Amniotic epithelial cell (primary cell): ENCODE data around the gene IL20RB.
"Not testable (repeated sequence)": the region's sequence is repeated elsewhere in the genome, so short reads cannot be mapped to it uniquely, and the experiment has no call there.

Source experiments
- DNase-seq: peaks from one replicate; pipeline ENCODE4 v3.0.0-alpha.2; 2010; ENCODE audit warnings: low read depth

Gene IL20RB

DNA sequence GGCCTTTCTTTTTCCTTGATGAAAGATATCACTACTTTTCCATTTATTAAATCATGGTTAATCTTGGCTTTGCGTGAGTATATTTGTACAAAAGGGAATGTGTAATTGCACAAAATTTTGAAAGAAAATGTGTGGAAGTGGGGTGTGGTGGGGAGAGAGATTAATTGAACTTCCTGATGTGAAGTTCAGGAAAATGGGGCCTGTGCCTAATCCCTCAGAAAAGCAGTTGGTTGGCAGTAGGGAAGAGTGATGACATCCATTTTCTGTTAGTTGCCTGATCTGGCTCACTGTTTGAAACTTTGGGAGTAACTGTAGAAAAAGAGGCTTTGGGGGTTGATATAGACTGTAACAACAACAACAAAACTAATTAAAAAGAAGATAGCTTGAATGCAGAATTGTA, 10.8 kb upstream of the IL20RB start:
- DNase-seq: no peak

DNA sequence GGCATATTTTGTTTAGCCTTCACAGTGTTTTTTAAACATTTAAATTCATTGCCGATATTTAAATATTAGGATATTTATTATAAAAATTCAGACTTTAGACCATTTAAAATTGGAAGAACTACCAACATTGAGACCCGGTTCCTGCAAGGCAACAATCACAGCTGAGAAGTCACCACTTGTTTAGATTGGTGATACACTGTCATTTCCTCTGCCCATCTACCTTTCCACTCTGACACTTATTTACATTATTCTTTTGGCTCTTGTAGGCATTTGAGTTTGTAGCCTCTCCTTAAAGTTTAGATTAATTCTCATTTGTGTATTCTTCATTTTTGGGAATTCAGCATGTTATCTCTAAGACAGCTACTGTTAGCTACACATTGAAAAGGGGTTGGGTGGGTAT, 10.3 kb upstream of the IL20RB start:
- DNase-seq: no peak

DNA sequence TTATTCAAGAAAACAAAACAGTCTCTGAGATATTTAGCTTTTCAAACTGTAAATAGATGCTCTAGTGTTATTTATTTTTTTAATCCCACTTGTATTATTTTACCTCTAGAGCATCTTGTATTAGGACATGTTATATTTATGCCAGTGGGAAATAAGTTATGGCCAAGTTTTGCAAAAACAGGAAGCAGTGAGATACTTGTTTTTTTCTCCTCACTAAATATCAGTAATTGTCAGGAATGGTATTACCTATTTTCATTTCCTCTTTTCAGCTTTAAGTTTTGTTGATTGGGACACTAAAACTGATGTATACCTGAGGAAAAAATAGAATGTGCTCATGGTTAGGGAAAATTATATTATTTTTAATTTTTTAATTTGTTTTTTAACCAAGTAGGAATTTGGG, 8.6 kb upstream of the IL20RB start:
- no peak for DNase-seq

DNA sequence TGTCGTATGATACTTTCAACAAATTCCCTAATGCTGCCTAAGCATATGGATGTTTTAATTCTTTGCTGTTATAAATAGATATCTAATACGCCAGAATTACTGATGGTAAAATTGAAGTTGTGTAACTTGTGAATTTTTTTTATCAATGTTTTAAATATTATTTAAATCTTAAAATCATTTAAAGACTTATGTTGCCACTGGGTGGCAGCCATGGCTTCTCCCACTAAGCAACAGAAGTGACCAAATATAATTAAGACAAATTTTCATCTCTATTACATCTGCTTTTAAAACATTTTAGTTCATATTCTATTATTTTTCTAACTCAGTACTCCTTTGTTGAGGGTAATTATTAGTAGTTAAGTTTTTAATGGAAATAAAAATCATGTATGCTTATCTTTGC, 8.1 kb upstream of the IL20RB start:
- DNase-seq: no peak

DNA sequence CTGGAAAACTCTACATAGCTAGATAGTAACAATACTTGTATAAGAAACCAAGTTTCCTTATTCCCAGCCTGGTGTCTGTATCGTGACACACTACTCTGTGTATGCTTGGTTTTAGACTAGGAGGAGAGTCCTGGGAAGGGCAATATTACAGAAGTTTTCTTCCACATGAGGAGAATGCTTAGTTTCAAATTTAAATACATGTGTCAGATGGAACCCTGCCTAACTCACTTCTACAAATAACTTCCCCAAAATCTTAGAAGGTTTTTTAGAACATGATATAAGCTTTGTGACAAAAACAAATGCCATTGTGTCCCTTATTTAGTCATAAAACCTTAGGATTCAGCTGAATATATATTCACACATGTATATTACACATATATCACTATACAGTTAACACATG, 7.2 kb upstream of the IL20RB start:
- no peak for DNase-seq

DNA sequence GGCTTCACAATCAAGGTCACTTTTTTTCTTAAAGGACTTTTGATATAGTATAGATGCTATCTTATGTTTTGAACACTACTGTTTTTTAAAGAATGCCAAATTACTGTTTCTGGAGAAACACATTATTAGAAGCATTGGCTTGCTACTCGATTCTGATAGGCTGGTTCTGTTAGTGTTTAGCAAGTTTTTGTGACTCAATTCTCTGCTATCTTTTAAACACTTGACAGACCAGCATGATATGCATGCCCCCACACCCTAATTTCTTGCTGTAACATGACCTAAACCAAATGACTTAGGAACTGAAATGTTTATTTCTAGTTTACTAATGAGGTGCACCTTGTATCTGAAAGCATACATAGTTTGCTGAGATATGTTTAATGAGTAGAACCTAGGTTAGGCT, 5.5 kb upstream of the IL20RB start:
- DNase-seq: peak; percentile 78

DNA sequence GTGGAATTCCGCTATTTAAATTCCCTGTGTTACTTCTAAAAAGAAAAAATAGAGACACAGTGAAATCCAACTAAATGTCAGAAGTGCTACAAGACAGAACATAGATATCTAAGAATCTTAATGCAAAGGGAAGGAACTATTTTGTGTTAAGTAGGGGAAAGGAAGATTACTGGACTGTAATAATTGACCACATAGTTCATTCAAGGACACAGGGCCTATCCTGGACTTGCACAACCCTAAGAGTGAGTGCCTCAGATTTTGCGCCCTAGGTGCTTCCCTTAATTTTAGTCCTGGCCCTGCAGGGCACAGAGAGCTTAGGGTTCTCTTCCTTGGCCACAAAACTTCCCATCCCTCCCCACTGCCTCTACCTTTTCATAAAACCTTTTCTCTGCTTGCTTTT, 3.5 kb upstream of the IL20RB start:
- peak; percentile 78 for DNase-seq

DNA sequence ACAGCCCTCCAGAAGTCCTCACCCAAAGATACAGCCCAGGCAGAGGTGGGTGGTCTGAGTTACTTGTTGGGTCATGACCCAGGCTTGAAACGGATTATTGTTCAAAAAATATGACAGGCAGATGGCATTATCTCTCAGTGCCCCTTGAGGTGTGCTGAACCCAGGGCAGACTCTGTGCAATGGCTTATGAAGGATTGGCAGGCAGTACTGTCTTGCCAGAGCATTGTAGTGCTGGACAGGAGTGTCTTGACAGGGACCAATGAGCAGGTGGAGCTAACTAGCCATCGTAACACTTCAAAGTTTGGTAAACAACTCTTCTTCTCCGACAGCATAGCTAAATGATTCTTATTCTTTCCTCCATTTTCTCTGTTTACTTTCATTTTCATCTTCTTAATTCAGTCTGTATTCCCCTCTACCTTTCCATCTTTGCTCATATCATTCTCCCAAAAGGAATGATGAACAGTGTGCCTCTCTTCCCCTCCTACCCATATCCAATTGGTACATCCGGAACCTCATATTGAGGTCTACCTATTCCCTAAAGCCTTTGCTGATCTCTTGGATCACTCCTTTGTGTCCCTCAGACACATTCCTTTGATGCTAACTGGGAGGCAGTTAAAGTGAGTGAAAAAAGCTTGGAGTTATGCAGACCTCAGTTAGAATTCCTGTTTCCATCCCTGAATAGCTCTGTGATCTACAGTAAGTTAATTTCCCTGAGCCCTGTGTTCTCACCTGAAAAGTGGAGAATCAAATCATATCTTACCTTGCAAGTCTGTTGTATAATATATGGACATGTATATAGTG, 2.6 kb upstream of the IL20RB start:
- DNase-seq: no peak

DNA sequence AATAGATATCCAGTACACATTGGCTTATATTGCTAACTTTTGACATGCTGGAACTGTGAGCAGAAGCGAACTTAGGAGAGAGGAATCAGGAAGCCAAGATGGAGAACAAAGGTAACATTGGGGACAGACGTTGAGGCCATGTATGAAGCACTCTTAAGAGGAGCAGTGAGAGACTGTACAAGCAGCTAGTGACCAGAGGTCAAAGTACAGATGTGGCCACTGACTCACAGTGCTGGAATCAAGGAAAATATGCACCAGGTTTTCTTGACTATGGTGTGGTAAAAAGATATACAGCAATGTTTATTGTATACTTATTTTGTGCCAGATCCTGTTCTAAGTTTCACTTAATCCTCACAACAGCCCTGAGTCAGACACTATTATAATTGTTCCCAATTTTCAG, 2.0 kb upstream of the IL20RB start:
- DNase-seq: peak; percentile 94

DNA sequence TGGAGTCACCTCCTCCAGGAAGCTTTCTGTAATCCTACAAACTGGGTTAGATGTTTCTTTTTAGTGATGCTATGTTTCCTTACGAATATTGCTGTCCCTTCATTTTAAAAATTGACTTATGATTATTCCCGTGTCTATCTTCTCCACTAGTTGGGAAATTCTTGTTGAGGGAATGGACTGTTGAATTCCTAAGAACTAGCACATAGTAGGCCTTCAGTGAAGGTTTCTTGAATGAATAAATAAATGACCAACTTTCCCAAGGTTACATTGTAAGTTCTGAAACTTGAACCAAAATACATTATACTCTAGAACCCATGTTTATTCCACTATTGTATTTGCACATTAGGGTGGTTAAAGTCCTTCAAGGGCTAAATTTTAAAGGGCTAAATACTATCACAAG, 812 bp upstream of the IL20RB start:
- DNase-seq: no peak

DNA sequence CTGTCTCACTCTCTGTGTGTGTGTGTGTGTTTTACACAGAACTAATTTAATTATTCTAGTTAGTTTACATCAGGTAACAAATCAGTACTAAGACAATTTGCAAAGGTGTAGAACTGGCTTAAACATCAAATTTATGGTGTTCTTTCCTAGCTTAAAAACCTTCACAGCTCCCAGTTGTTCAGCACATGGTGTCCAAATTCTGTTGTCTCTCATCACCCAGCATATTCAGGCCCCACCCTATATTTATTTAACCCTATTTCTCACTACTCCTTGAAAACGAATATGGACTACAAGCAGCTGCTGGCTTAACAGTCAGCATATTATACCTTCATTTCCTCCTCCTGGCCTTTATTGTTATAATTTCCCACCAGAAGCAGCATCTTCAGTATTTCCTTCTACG, 1.2 kb downstream of the IL20RB start:
- DNase-seq: no peak

DNA sequence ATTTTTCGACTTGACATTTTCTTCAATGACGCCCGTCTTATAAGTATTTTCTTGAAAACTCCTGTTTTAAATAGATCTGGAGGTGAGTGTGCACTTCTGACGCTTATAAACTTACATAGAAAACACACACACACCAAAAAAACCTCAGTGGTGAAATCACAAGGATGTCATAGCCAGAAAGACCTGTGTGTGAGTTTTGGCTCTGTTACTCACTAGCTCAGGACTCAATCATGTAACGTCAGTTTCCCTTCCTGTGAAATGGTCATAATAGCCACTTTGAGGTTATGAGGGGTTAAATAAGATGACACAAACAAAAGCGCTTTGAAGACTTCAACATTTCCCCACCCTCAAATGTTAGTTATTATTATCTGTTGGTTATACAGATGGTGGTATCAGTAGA, 1.8 kb downstream of the IL20RB start:
- DNase-seq: no peak

DNA sequence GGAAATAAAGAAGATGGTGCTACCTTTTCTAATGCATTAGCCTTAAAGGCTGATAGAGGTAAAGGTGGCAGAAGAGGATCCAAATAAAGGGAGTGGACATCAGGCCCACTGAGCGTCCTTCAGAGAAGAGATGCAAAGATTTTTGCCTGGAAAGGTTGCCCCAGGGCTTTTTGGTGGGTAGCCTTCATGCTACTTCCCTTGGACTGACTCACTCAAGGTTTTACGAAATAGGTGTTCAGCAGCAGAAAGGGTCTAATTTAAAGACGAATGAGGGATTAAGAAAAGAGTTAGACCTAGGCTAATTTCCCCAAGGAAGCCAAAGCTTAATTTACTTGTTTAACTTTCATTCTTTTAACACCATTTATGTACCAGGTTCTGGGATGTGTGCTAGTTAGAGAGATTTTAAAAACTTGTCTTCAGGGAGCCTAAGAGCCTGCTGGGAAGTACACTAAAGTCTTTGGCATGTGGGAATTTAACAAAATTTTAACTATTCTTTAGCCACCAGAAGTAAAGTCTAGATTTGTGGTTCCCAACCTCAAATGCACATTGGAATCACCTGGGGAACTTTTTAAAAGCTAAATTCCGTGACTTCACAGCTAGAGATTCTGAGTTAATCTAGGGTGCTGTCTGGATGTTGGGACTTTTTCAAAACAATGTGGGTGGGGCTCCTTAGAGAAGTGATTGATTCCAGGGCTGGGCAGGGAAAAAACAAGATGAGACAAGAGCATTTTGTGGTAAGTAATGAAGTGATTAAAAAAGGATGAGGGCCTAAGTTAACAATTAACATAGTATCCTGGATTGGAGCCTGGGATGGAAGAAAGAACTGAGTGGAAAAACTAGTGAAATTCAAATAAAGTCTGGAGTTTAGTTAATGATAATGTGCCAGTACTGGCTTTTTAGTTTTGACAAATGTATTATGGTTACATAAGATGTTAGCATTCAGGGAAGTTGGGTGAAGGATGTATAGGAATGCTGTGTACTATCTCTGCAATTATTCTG, 3.4 kb downstream of the IL20RB start:
- DNase-seq: peak; percentile 34

DNA sequence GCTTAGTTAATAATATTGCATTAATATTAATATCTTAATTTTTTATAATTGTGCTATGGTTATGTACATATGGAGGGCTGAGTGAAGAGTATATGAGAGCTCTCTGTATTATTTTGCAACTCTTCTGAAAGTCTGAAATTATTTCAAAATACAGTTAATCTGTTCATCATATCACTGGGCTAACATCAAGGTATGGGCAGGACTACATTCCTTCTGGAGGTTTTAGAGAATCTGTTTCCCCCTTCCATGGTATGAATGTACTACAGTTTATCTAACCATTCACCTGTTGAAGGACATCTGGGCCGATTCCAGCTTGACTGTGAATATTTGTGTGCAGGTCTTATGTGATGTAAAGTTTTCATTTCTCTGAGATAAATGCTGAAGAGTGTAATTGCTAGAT, 5.1 kb downstream of the IL20RB start:
- no peak for DNase-seq

DNA sequence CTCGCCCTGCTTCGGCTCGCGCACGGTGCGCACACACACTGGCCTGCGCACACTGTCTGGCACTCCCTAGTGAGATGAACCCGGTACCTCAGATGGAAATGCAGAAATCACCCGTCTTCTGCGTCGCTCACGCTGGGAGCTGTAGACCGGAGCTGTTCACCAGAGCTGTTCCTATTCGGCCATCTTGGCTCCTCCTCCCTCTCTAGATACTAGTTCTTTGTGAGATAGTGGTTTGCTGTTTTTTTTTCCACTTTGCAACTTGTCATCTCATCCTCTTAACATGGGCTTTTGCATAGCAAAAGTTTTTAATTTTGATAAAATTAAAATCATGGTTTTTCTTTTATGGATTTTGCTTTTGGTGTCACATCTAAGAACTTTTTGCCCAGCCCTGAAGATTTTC, 11.8 kb downstream of the IL20RB start:
- not testable (repeated sequence) for DNase-seq

DNA sequence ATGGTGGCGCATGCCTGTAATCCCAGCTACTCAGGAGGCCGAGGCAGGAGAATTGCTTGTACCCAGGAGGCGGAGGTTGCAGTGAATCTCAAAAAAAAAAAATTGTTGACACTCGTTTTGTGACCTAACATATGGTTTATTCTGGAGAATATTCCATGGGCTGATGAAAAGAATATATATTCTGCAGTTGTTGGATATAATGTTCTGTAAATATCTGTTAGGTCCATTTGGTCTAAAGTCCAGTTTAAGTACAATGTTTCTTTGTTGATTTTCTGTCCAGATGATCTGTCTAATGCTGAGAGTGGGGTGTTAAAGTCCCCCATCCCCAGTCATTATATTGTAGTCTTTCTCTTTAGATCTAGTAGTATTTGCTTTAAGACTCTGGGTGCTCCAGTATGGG, 15.6 kb downstream of the IL20RB start:
- DNase-seq: no peak

DNA sequence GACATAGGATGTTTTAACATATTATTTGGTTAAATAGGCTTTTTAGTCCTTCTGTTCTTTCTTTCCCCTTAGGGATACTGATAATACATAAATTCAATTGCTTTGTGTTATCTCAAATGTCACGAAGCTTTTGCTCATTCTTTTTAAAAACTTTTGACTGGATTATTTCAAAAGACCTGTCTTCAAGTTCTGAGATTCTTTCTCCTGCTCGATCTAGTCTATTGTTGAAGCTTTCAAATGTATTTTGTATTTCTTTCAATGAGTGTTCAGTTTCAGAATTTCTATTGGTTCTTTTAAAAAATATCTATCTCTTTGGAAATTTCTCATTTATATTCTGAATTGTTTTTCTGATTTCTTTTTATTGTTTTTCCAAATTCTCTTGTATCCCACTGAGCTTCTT, 16.9 kb downstream of the IL20RB start:
- no peak for DNase-seq

DNA sequence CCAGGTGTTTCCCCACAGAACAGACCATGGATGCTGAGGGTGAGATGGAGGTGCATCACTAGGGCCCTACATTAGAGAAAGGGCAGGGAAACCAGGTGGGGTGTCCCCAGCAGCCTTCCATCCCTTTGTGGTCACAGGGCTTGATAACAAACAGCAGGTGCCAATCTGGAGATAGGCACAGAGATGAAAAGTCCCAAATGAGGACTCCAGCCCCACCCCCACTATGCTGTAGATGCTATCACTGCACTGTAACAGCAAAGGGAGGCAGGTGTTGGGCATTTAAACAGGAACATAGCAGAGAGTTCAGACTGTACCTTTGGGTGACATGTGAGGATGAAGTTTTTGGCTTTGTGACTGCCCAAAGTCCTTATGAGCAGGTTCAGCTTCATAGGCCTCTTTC, 21.4 kb downstream of the IL20RB start:
- DNase-seq: no peak

DNA sequence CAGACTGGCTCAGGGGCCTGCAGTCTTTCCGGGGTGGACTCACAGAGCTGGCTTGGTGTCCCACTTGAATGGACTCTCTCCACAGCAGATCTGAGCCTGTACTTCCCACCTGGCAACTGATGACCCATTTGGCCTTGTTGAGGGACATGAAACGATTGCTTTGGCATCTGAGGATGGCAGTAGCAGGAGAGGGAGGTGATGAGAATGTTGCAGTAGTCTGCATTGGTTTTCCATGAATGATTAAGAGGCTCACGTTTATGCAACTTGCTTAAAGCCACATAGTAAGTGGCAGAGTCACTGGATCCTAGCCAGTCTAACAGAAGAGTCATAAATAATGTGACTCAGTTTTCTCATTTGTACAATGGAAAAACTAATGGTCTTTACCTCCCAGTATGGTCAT, 21.9 kb downstream of the IL20RB start:
- DNase-seq: peak; percentile 78

DNA sequence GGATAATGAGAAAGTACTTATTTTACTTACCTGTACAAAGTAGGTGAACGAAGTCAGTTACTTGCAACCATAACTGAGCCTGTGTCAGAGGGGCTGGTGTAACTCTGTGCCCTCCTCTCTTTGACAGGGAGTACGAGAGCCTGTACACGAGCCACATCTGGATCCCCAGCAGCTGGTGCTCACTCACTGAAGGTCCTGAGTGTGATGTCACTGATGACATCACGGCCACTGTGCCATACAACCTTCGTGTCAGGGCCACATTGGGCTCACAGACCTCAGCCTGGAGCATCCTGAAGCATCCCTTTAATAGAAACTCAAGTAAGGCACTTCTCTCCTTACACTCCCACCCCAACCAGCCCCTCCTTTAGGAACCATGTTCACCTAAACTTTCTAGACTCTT, 24.2 kb downstream of the IL20RB start:
- no peak for DNase-seq

DNA sequence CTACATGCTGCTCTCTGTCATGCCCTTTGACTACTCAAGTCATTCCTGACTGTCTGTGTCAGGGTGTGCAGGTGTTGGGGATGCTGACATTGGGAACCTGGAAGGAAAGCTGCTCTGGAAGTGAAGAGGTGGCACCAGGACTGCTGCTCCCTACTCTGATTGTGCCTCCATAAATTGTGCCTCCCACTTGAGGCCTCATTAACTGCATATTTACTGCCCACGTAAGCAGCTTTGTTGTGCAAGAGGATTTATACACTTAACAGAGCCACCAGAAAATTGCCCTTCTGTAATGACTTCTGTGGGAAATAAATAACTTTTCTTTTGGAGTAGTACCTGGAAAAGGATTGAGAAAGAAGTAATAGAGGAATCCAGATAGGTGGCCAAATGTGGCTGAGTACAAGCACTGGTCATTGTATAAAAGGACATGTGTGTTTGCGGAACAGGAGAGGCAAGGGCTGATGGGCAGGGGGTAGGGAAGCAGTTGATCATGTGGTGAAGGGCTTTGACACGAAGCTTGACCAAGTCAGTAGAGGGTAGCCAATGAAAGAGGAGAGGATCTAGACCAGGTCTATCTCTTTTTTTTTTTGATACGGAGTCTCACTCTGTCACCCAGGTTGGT, 24.8 kb downstream of the IL20RB start:
- peak; percentile 79 for DNase-seq

DNA sequence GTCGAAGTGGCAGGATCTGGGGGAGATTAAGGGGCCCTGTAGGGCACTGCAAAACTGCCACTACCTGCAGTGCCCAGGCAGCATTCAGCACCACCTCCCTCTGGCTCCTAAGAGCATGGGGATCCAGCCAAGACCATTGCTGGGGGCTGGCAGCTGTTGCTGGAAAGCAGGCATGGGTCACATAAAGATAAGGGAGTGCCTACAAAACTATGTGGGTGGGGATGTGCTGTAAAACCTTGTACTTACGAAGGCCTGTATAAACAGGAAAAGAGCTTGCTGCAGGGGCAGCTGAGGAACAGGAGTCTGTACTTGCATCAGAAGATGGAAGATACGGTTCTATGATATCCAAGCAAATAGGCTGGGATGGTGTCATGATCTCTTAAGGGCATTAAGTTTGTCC, 27.1 kb downstream of the IL20RB start:
- peak; percentile 94 for DNase-seq
